Peyer's patch (tissue), 4 donors: Measurements from ENCODE around the gene ACER3. TPM values are rescaled to one million over a fixed set of nuclear protein-coding genes. Genes with fewer than 3 reads are reported as not detected.

Source experiments
- DNase-seq, 3 donors: peaks; one replicate each; pipeline ENCODE4 v3.0.0-alpha.2; 2017 to 2019
- H3K27ac ChIP-seq, 4 donors: fragments of 200-600 bp; sonication (generic); one replicate each; pipeline ENCODE4 v1.5.1; 2016 to 2019
- H3K27me3 ChIP-seq, 2 donors: fragments of 200-600 bp; sonication (generic); one replicate each; pipeline ENCODE4 v1.5.1; 2019
- H3K36me3 ChIP-seq, 3 donors: fragments of 200-600 bp; sonication (generic); one replicate each; pipeline ENCODE4 v1.5.1; 2016 to 2019
- H3K4me1 ChIP-seq, 4 donors: fragments of 200-600 bp; sonication (generic); one replicate each; pipeline ENCODE4 v1.5.1; 2016 to 2019
- H3K4me3 ChIP-seq, 4 donors: fragments of 200-600 bp; sonication (generic); 1 replicate in 3 of 4; 2 replicates in 1 of 4; pipeline ENCODE4 v1.5.1; 2016 to 2019; ENCODE audit warnings: mild to moderate bottlenecking in 1 of 4
- H3K9me3 ChIP-seq, 4 donors: fragments of 200-600 bp; sonication (generic); one replicate each; pipeline ENCODE4 v1.5.1; 2016 to 2019; ENCODE audit warnings: mild to moderate bottlenecking in 1 of 4
- POLR2A ChIP-seq, 2 donors: fragments of 450-650 bp; IDR thresholded peaks; one replicate each; pipeline ENCODE4 v1.5.1; 2017; ENCODE audit warnings: antibody characterized with exemption in 2 of 2, mild to moderate bottlenecking in 2 of 2, moderate library complexity in 2 of 2
- total RNA-seq, 4 donors: library from RNA; depleted of rRNA; stranded (reverse); fragments of >200 nt; gene quantifications; one replicate each; pipeline ENCODE4 v1.1.0, GENCODE V29; 2016
- TF ChIP-seq, protein P1 (sequence below), 6 experiments: fragments of 450-650 bp in 4 of 6; fragments of 200-600 bp in 2 of 6; sonication (generic) in 1 of 6; IDR thresholded peaks; one replicate each; pipeline ENCODE4 v1.5.1; 2017 to 2019; ENCODE audit warnings: antibody characterized with exemption in 6 of 6, mild to moderate bottlenecking in 3 of 6, moderate library complexity in 1 of 6

The ACER3 gene
- total RNA-seq, 4 donors from 2014 or later = 13.2 to 25.5 (median 19.8) TPM

DNA sequence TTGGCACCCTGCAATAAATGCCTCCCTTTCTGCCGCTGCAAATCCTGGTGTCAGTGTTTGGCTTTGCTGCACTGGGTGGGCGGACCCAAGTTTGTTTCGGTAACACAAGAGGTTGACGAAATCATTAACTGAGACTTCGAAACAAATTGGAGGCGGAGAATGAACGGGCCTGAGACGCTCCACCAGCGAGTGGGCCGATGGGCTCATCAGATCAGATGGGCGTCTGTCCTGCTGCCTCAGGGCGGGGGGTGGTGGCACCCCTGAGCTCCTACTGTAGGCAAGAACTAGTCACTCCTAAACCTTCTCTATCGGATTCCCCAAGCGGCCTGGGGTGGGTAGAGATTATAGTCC, 205.1 kb downstream of the ACER3 start:
- Histone ChIP-seq H3K27me3 (no peaks in the 10 kb centered on the region), H3K27ac (peak overlapping the region; percentile 79 to 92 (median 89)), H3K36me3 (no peaks in the 10 kb centered on the region), H3K4me1 (peaks cover 0 to 40% (median 4%) of the 10 kb centered on the region in 4 donors), H3K4me3 (peak overlapping the region; percentile 63 to 89 (median 84)), H3K9me3 (no peaks in the 10 kb centered on the region)
- peak; percentile 26 to 71 (median 64) for DNase-seq
- peak in 1 of 2 donors; percentile 14 for TF ChIP-seq POLR2A (IDR thresholded peaks at IDR 0.05)
- TF ChIP-seq, protein P1, sequence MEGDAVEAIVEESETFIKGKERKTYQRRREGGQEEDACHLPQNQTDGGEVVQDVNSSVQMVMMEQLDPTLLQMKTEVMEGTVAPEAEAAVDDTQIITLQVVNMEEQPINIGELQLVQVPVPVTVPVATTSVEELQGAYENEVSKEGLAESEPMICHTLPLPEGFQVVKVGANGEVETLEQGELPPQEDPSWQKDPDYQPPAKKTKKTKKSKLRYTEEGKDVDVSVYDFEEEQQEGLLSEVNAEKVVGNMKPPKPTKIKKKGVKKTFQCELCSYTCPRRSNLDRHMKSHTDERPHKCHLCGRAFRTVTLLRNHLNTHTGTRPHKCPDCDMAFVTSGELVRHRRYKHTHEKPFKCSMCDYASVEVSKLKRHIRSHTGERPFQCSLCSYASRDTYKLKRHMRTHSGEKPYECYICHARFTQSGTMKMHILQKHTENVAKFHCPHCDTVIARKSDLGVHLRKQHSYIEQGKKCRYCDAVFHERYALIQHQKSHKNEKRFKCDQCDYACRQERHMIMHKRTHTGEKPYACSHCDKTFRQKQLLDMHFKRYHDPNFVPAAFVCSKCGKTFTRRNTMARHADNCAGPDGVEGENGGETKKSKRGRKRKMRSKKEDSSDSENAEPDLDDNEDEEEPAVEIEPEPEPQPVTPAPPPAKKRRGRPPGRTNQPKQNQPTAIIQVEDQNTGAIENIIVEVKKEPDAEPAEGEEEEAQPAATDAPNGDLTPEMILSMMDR (IDR thresholded peaks at IDR 0.05) = no peak

DNA sequence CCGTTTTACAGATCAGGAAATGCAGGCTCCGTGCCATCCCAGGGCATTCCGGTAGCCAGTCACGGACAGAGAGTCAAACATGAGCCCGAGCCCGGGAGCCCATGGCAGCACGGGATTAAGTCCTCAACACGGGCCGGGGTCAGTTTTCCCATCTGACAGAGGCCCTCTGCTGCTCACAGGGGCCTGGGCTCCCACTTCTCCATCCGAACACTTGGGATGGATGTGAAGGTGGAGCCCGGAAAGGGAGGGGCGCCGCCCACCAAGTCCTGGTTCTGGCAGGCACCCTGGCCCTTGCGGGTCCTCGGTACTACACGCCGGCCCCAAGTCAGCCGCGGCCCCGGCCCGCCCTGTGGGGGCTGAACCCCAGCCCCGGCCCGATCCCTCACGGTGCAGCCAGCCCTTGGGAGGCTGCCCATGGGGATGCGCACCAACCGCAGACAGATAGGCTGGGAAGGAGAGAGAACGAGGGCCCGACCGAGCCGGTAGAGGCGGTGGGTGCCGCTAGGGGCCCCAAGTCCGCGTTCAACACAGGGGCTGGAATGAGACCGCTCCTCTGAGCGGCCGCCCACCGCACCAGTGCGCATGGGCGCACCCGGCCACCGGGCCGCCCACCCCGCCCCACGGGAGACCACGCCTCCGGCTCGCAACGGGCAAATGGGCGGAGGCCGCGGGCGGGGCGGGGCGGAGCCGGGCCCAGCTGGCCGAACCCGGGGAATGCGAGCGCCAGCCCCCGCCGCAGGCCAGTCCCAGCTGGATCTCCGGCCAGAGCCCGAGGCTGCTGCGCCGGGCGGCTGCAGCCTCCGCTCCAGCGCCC, 205.7 kb downstream of the ACER3 start, which contains the start of gene CAPN5:
CAPN5 (plus strand) TSS at position 743 of the 814 bp plus-strand sequence. CDS start 17,916 bp downstream, outside the sequence.
- Histone ChIP-seq H3K36me3 (no peaks in the 10 kb centered on the region), H3K27me3 (no peaks in the 10 kb centered on the region), H3K4me1 (peaks cover 0 to 46% (median 4%) of the 10 kb centered on the region in 4 donors), H3K4me3 (peak within 1 kb of the TSS; percentile 63 to 89 (median 84)), H3K9me3 (no peaks in the 10 kb centered on the region), H3K27ac (peak within 1 kb of the TSS; percentile 79 to 92 (median 89))
- TF ChIP-seq, protein P1 (IDR thresholded peaks at IDR 0.05) = peak in 4 of 6 experiments; percentile 5 to 57 (median 28)
- TF ChIP-seq POLR2A (IDR thresholded peaks at IDR 0.05) = peak; percentile 85 to 96
- peak; percentile 85 to 95 (median 95) for DNase-seq

- Histone ChIP-seq H3K36me3 (no peaks in the 10 kb centered on the region), H3K4me3 (peak overlapping the region in 3 of 4 donors; percentile 63 to 89 (median 82)), H3K27ac (peak overlapping the region in 3 of 4 donors; percentile 87 to 92 (median 91)), H3K9me3 (no peaks in the 10 kb centered on the region), H3K27me3 (no peaks in the 10 kb centered on the region), H3K4me1 (peaks cover 4 to 60% (median 6%) of the 10 kb centered on the region in 4 donors)
- peak in 2 of 3 donors; percentile 53 to 61 for DNase-seq
- TF ChIP-seq POLR2A (IDR thresholded peaks at IDR 0.05) = no peak
- TF ChIP-seq, protein P1 (IDR thresholded peaks at IDR 0.05) = no peak
Measured at GRCh38 chr11:77067861-77068443, 207.2 kb downstream of the ACER3 start.

DNA sequence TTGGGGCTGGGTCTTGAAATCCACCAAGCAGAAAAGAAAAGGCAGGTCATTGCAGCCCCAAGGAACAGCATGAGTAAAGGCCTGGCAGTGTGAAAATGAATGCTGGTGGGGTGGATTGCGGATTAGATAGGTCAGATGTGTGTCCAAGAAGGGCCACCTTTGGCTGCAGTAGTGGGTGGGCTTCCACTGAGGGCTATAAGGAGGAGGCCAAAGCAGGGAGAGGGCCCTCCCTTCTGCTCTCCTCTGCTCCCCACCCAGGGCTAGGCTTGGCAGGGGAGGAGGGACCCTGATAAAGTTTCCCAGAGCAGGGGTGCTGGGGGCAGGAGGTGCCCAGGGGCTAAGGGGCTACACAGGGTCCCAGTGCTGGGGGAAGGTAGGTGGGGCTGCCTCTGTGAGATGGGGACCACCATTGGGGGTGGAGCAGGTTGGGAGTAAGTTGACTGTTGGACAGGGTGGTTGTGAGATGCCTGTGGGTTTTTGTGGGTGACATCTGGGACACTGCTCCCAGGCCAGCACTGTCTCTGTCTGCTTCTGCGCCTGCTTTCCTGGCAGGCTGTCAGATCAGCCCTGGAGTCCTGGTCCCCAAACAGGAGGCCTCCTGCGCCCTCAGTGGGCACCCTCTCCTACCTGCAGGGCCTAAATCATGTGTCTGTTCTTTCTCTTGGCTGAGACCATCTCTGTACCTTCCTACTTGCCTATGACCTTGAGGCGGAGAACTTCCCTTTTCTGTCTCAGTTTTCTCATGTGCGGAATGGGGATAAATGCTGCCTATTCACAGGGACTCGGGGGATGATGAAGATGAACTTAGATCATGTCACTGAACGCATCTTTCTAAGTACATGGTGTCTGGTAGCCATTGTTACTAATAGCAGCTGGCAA, 208.0 kb downstream of the ACER3 start:
- no peaks in the 10 kb centered on the region for H3K9me3 ChIP-seq
- no peaks in the 10 kb centered on the region for H3K36me3 ChIP-seq
- H3K4me1 ChIP-seq = peaks cover 7 to 67% (median 10%) of the 10 kb centered on the region in 4 donors
- TF ChIP-seq POLR2A (IDR thresholded peaks at IDR 0.05) = no peak
- TF ChIP-seq, protein P1 (IDR thresholded peaks at IDR 0.05) = no peak
- H3K27ac ChIP-seq = peak overlapping the region in 1 of 4 donors; percentile 92
- peak overlapping the region in 2 of 4 donors; percentile 82 to 89 for H3K4me3 ChIP-seq
- peak in 1 of 3 donors; percentile 39 for DNase-seq
- H3K27me3 ChIP-seq = no peaks in the 10 kb centered on the region
